Activated CD4-positive, alpha-beta T cell treated with anti-CD3 and anti-CD28 coated beads, Interleukin-2, amount 50 U/mL, for 24 hours (primary cell): ENCODE results near the gene PRR12.
"Not testable (repeated sequence)": the region's sequence is repeated elsewhere in the genome, so short reads cannot be mapped to it uniquely, and the experiment has no call there.

Experiments used
- DNase-seq, 2 donors: peaks; one replicate each; pipeline ENCODE4 v3.0.0-alpha.2; 2020; ENCODE audit warnings: low read depth in 1 of 2, low spot score in 1 of 2

PRR12 gene

GRCh38 chr19:49614096-49614833 lies 23.3 kb downstream of the PRR12 start:
- DNase-seq: no peak

- no peak for DNase-seq
Observed at GRCh38 chr19:49615861-49616260, 24.9 kb downstream of the PRR12 start.

GRCh38 chr19:49616532-49616931 lies 25.6 kb downstream of the PRR12 start:
- DNase-seq: no peak

- DNase-seq: no peak
Observed at GRCh38 chr19:49616945-49617344, 26.0 kb downstream of the PRR12 start.

- DNase-seq: not testable (repeated sequence)
Observed at GRCh38 chr19:49617860-49618259, 26.9 kb downstream of the PRR12 start.

GRCh38 chr19:49624967-49625910 lies 34.3 kb downstream of the PRR12 start:
- no peak for DNase-seq

GRCh38 chr19:49626226-49626625 lies 35.2 kb downstream of the PRR12 start:
- no peak for DNase-seq

- no peak for DNase-seq
Observed at GRCh38 chr19:49629659-49630058, 38.7 kb downstream of the PRR12 start.

- no peak for DNase-seq
Observed at GRCh38 chr19:49631014-49631588, 40.1 kb downstream of the PRR12 start.

- DNase-seq: no peak
Observed at GRCh38 chr19:49631610-49632192, 40.7 kb downstream of the PRR12 start.

GRCh38 chr19:49632576-49632975 lies 41.6 kb downstream of the PRR12 start:
- no peak for DNase-seq

- DNase-seq: not testable (repeated sequence)
Observed at GRCh38 chr19:49633273-49633672, 42.3 kb downstream of the PRR12 start.

- DNase-seq: no peak
Observed at GRCh38 chr19:49635530-49636232, 44.7 kb downstream of the PRR12 start.

GRCh38 chr19:49636233-49636932 lies 45.4 kb downstream of the PRR12 start:
- no peak for DNase-seq

- DNase-seq: no peak
Observed at GRCh38 chr19:49637821-49638738, 47.1 kb downstream of the PRR12 start.

GRCh38 chr19:49639401-49640112 lies 48.6 kb downstream of the PRR12 start:
- no peak for DNase-seq

GRCh38 chr19:49640113-49640898 lies 49.3 kb downstream of the PRR12 start, which contains the start of gene RRAS:
TSS of gene RRAS (minus strand) at chr19:49640143. CDS start at chr19:49640098, 45 bp downstream.
- DNase-seq: peak; percentile 98 to 100
